ENCODE measurements around the gene LRBA. TPM values are rescaled to one million over a fixed set of nuclear protein-coding genes. Genes with fewer than 3 reads are reported as not detected.

LRBA gene
- total RNA-seq, 1 experiment from 2014 or later, result 69.1 TPM

- no peak for TF ChIP-seq NR1H2 (CRISPR knock-in tag; IDR thresholded peaks at IDR 0.05)
- no peak for TF ChIP-seq MAX (CRISPR knock-in tag; IDR thresholded peaks at IDR 0.05)
Observed at GRCh38 chr4:150695162-150695561, 319.9 kb downstream of the LRBA start (continued).

GRCh38 chr4:150694438-150694837 lies 320.6 kb downstream of the LRBA start:
- Mint-ChIP-seq H3K27ac (no peak overlapping the region), H3K9me3 (no peaks in the 10 kb centered on the region), H3K36me3 (0 out of 2 replicates have a peak, but pooled peaks cover 3% of the 10 kb centered on the region), H3K4me1 (peaks cover 18% of the 10 kb centered on the region), H3K4me3 (no peak overlapping the region), H3K27me3 (ENCODE audit: low read depth) (no peaks in the 10 kb centered on the region)
- POLR2A ChIA-PET, result no interaction called here
- peak; percentile 71 for ATAC-seq
- CTCF ChIA-PET, result no interaction called here
- TF ChIP-seq RORB (CRISPR knock-in tag; IDR thresholded peaks at IDR 0.05) (no peak), SMAD3 (CRISPR knock-in tag; IDR thresholded peaks at IDR 0.05; ENCODE audit: borderline replicate concordance) (no peak), ERG (CRISPR knock-in tag; IDR thresholded peaks at IDR 0.05) (no peak), HMGA2 (CRISPR knock-in tag; IDR thresholded peaks at IDR 0.05) (no peak), GRHL2 (CRISPR knock-in tag; IDR thresholded peaks at IDR 0.05; ENCODE audit: insufficient replicate concordance, severe bottlenecking) (no peak)
- DNase-seq (ENCODE audit: low spot score), result no peak

- POLR2A ChIA-PET, result no interaction called here
- peak overlapping the region; percentile 11; the same call in 1 of the 2 replicates for H3K27ac Mint-ChIP-seq
- DNase-seq (ENCODE audit: low spot score), result no peak
Observed at GRCh38 chr4:150683775-150684350, 331.2 kb downstream of the LRBA start.

More at GRCh38 chr4:150683775-150684350, 331.2 kb downstream of the LRBA start:
- Mint-ChIP-seq H3K27me3 (ENCODE audit: low read depth) (no peaks in the 10 kb centered on the region), H3K4me1 (peaks cover 12% of the 10 kb centered on the region), H3K36me3 (no peaks in the 10 kb centered on the region), H3K4me3 (no peak overlapping the region), H3K9me3 (no peaks in the 10 kb centered on the region)
- TF ChIP-seq ZNF281 (CRISPR knock-in tag; IDR thresholded peaks at IDR 0.05) (no peak), SMAD3 (CRISPR knock-in tag; IDR thresholded peaks at IDR 0.05; ENCODE audit: borderline replicate concordance) (no peak), JAZF1 (CRISPR knock-in tag; IDR thresholded peaks at IDR 0.05) (no peak), SP1 (CRISPR knock-in tag; conservative IDR thresholded peaks at IDR 0.05) (no peak), MXD4 (CRISPR knock-in tag; IDR thresholded peaks at IDR 0.05; ENCODE audit: borderline replicate concordance) (no peak), FOXJ3 (CRISPR knock-in tag; IDR thresholded peaks at IDR 0.05; ENCODE audit: borderline replicate concordance) (no peak), GTF2I (CRISPR knock-in tag; conservative IDR thresholded peaks at IDR 0.05) (no peak), ZSCAN18 (CRISPR knock-in tag; IDR thresholded peaks at IDR 0.05) (no peak), ELF4 (CRISPR knock-in tag; IDR thresholded peaks at IDR 0.05; ENCODE audit: low read depth) (no peak), HMGA2 (CRISPR knock-in tag; IDR thresholded peaks at IDR 0.05) (no peak), ZNF396 (CRISPR knock-in tag; IDR thresholded peaks at IDR 0.05; ENCODE audit: borderline replicate concordance) (no peak), KAT7 (CRISPR knock-in tag; IDR thresholded peaks at IDR 0.05; ENCODE audit: borderline replicate concordance) (no peak), ZNF121 (CRISPR knock-in tag; IDR thresholded peaks at IDR 0.05) (no peak), ZNF416 (CRISPR knock-in tag; IDR thresholded peaks at IDR 0.05) (no peak), ZNF317 (CRISPR knock-in tag; IDR thresholded peaks at IDR 0.05; ENCODE audit: borderline replicate concordance, low read depth) (no peak), ATF6 (CRISPR knock-in tag; IDR thresholded peaks at IDR 0.05) (no peak)
- no peak for ATAC-seq
- CTCF ChIA-PET, result no interaction called here
